ENCODE measurements around the gene NOVA2.
"Not testable (repeated sequence)": the region's sequence is repeated elsewhere in the genome, so short reads cannot be mapped to it uniquely, and the experiment has no call there.

NOVA2 gene

DNA sequence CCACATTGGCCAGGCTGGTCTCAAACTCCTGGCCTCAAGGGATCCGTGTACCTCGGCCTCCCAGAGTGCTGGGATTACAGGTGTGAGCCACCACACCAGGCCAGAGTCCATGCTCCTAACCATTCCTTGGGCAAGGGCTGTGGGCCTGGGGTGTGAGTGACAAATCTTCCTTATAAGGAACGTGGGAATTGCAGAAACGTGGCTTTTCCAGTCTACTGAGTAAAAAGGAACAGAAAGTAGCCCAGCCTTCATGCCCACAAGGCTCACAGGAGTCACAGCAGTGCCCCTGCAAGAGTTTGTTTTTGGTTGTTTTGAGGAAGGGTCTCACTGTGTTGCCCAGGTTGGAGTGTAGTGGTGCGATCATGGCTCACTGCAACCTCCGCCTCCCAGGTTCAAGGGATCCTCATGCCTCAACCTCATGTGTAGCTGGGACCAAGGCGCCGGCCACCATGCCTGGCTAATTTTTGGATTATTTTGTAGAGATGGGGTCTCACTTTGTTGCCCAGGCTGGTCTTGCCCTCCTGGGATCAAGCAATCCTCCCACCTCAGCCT is 76.3 kb downstream of the NOVA2 start:
- TF ChIP-seq, protein P1, sequence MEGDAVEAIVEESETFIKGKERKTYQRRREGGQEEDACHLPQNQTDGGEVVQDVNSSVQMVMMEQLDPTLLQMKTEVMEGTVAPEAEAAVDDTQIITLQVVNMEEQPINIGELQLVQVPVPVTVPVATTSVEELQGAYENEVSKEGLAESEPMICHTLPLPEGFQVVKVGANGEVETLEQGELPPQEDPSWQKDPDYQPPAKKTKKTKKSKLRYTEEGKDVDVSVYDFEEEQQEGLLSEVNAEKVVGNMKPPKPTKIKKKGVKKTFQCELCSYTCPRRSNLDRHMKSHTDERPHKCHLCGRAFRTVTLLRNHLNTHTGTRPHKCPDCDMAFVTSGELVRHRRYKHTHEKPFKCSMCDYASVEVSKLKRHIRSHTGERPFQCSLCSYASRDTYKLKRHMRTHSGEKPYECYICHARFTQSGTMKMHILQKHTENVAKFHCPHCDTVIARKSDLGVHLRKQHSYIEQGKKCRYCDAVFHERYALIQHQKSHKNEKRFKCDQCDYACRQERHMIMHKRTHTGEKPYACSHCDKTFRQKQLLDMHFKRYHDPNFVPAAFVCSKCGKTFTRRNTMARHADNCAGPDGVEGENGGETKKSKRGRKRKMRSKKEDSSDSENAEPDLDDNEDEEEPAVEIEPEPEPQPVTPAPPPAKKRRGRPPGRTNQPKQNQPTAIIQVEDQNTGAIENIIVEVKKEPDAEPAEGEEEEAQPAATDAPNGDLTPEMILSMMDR (conservative IDR thresholded peaks at IDR 0.05), result no peak
- no peak overlapping the region for H3K27ac ChIP-seq

DNA sequence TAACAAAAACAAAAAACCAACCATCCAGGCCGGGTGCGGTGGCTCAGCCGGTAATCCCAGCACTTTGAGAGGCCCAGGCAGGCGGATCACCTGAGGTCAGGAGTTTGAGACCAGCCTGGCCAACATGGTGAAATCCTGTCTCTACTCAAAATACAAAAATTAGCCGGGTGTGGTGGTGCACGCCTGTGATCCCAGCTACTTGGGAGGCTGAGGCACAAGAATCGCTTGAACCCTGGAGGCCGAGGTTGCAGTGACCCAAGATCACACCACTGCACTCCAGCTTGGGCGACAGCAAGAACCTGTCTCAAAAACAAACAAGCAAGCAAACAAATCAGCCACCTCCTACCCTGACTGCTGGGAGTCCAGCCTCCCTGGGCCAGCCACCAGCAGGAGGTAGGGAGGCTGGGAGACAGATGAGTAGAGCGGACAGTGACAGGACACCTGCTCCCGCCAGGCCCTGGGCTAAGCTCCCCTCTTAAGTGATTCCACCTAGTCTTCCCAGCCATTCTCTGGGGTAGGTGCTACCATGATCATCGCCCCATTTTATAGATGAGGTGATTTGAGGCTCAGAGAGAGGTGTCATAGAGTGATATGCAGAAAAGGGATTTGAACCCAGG is 77.6 kb downstream of the NOVA2 start:
- H3K27ac ChIP-seq, result not testable (repeated sequence)

DNA sequence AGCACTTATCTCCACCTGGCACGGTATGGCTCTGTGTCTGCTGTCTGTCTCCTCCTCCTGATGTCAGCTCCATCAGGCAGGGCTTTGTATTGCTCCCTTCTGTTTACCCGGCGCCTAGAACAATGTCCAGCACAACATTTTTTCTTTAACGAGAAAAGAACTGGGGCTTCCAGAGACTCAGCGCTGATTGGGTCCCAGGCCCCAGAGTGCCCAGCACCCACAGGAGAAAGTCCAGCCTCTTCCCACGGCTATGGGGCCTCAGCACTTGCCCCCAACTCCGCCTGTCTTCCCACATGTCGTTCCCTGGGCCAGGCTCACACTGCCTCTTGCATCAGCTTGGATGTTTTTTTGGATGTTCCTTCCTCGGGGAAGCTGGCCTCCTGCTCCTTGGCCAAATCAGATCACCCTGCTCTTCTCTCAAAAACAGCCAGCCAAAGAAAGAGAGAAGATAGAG is 78.1 kb downstream of the NOVA2 start:
- no peak overlapping the region for H3K27ac ChIP-seq
- TF ChIP-seq, protein P1 (conservative IDR thresholded peaks at IDR 0.05), result no peak

DNA sequence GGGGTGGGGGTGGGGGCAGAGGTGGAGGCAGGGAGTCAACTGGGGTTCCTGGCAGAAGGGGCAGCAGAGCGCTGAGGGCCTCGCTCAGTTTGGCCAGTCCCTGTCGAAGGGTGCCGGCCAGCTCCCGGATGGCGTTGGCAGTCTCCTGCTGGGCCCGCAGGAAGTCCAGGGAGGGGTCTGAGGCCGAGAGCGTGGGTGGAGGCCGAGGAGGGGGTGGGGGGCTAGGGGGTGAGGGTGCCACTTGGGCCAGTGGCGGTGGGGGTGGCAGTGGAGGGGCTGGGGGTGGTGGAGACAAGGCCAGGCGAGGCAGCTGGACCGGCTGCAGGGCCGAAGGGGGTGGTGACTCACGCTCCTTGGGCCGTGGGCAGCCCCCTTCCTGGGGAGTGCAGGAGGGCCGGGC is 82.8 kb downstream of the NOVA2 start:
- TF ChIP-seq, protein P1 (conservative IDR thresholded peaks at IDR 0.05), result no peak
- no peak overlapping the region for H3K27ac ChIP-seq

DNA sequence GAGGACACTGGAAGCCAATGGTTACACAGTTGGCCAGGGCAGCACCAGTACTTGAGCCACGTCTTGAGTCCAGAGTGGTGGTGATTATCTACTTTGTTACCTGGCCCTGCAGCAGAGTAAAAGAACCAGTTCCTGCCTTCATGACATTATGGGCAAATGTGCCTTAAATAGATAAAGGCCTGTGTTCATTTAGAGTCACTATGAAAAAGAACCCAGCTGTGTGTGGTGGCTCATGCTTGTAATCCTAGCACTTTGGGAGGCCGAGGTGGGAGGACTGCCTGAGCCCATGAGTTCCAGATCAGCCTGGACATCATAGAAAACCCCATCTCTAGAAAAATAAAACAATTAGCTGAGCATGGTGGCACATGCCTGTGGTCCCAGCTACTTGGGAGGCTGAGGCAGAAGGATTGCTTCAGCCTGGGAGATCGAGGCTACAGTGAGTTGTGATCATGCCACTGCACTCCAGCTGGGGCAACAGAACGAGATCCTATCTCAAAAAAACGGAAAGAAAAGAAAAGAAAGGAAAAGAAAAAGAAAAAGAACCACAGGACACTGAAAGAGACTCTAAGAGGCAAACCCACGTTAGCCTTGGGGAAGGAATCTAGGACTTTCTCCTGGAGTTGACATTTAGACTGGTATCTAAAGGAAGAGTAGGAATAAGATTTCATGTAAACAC is 84.3 kb downstream of the NOVA2 start:
- TF ChIP-seq, protein P1 (conservative IDR thresholded peaks at IDR 0.05), result no peak
- no peak overlapping the region for H3K27ac ChIP-seq

DNA sequence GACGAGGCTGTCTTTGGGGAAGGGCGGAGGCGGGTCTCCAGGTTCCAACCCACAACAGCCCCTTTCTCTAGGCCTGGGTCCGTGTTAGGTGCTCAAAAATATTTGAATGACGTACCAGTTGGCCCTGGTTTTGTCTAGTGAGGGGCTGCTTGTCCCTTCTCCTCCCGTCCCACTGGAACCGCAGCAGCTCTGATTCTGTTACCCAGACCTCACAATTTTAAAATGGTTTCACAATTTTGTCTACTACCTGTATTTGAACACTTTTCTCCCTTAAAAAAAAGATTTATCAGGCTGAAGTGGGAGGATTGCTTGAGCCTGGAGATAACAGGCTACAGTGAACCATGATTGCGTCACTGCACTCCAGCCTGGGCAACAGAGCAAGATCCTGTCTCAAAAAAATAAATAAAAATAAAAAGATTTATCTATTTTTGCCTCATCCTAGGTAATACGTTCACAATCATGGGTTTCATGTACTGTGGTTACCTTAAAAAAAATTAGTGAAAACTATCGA is 86.4 kb downstream of the NOVA2 start:
- H3K27ac ChIP-seq, result peak overlapping the region; percentile 98
- TF ChIP-seq, protein P1 (conservative IDR thresholded peaks at IDR 0.05), result no peak

DNA sequence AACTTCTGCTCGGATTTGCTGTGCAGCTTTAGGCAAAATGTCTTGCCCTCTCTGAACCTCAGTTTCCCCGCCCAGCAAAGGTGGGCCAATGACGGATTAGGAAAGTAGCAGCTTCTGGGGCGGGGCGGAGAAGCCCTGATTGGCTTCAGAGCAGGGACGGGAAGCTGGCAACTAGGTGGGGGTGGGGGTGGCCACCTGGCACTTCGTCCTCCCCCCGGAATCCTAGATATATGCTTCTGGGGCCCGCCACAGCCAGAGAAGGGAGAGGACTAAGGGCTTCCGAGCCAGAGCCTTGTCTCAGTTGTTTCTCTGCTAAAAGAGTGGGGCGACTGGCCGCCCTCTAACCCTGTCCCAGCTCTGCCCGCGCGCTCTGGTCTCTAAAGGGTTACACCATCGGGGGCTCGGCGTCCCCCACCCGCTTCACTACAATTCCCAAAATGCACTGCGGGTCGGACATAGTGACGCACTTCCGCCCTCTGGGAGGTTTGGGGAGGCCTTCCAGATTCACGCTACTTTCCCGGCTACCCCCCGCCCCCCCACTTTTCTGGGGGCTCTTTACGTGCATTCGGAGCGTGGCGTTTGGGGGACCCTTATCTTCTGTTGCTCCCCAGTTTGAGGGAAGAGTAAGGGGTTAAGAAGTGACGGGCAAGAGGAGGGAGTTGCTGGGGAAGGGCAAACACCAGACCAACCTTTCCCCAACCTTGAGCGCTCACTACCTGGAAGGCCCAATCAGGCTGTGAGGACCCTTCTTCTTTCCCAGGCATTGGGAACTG is 87.1 kb downstream of the NOVA2 start:
- TF ChIP-seq, protein P1 (conservative IDR thresholded peaks at IDR 0.05), result no peak

More for the DNA sequence above, 87.1 kb downstream of the NOVA2 start:
- peak overlapping the region; percentile 98 for H3K27ac ChIP-seq

Measured in VCaP (cell line).